Measurements from ENCODE around the gene EFNB3. TPM values are rescaled to one million over a fixed set of nuclear protein-coding genes. Genes with fewer than 3 reads are reported as not detected.

EFNB3 gene
- total RNA-seq, 1 experiment from 2014 or later = 1.1 TPM

- DNase-seq (ENCODE audit: low read depth) = peak; percentile 82
Measured at GRCh38 chr17:7716901-7717755, 12.1 kb downstream of the EFNB3 start, which contains the start of gene DNAH2. TSS of gene DNAH2 (plus strand) at chr17:7717744. CDS start at chr17:7719735, 1,991 bp downstream.

DNA sequence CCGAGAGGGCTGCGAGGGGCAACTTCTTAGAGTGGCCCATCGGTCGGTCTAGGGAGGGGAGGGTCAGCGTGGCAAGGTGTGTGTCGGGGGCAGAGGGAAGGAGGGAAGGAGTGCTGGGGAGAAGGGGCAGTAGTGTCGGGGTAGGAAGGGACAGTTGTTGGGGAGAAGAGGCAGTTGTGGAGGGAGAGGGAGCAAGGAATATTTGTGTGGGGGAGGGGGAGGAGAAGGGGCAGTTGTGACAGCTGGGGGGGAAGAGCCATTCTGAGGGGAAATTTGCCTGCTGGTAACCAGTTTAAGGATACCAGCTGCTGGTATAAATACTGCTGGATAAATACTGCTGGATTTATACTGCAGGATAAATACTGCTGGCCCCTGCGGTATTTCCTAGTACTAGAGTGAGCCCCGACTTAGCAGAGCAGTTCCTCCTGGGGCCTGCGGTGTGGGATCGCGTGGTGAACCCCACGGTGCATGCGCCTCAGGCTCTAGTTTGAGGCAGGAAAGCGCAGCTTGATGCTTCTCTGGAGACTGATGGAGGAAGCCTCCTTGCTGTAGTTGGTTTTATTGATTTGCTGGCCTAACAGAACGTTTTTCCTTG, 12.9 kb downstream of the EFNB3 start:
- DNase-seq (ENCODE audit: low read depth) = no peak

DNA sequence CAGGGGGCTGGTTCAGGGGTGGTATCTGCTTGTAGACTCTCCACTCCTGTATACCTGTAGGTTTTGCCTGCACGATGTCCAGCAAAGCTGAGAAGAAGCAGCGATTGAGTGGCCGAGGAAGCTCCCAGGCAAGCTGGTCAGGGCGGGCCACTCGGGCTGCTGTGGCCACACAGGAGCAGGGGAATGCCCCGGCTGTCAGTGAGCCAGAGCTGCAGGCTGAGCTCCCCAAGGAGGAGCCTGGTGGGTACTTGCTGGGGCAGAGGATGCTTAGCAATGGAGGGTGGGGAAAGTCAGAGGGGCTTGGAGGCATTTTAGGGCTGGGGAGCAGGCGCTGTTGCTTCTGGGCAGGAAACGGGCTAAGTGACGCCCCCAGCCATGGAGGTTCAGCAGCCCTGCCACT, 14.7 kb downstream of the EFNB3 start:
- DNase-seq (ENCODE audit: low read depth) = no peak

DNA sequence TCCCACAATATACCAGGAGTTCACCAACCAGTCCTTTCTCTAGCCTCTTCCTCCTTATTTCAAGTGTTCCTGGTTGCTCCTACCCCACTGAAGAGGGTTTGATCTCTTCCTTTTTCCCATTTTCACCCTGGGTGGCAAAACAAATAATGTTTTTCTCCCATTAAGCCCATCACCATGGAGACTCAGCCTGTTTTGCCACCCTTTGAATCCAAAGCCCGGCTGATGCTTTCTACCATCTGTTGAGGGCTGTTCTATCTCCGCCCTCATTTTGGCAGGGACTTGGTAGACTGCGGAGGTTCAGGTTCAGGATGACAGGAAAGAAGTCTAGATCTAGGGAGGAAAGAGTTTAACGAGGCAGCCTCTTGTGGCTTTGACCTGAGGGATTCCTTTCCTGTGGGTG, 15.1 kb downstream of the EFNB3 start:
- peak; percentile 29 for DNase-seq (ENCODE audit: low read depth)

DNA sequence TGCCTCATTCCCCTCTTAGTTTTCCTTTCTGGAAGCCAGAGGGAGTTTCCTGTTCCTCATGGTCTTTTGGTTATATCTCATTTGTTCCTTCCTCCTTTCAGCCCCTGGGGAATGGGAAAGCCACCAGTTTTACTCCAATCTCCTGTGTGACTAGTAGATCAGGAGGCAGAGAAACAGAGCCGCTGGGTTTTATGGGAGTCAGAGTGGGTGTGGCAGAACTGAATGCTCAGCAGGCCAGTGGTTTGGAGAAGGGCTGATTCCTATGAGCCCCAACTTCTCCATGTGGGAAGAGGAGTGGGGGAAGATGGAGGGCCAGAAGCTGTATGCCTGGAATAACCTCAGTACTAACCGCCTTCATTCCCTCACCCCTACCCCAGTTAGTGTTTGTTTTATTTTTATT, 16.6 kb downstream of the EFNB3 start:
- DNase-seq (ENCODE audit: low read depth) = no peak

GRCh38 chr17:7727886-7728285, 22.9 kb downstream of the EFNB3 start:
- DNase-seq (ENCODE audit: low read depth) = no peak

DNA sequence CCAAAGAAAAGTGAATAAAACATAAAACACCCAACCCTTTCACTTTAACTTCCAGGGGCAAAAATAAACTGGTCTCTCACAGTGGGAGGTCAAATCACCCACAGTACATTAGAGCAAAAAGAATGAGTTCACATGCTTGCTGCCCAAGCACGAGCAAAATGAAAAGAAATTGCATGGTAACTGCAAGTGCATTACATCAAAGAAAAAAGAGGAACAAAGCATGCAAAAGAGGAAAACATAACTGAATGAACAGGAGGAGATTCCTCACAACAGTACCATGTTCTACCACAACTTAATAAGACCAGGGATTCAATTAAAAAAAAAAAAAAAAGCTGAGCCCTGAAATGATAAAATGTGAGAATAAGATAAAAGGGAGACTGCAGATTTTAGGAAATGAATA, 24.8 kb downstream of the EFNB3 start:
- DNase-seq (ENCODE audit: low read depth) = no peak

DNA sequence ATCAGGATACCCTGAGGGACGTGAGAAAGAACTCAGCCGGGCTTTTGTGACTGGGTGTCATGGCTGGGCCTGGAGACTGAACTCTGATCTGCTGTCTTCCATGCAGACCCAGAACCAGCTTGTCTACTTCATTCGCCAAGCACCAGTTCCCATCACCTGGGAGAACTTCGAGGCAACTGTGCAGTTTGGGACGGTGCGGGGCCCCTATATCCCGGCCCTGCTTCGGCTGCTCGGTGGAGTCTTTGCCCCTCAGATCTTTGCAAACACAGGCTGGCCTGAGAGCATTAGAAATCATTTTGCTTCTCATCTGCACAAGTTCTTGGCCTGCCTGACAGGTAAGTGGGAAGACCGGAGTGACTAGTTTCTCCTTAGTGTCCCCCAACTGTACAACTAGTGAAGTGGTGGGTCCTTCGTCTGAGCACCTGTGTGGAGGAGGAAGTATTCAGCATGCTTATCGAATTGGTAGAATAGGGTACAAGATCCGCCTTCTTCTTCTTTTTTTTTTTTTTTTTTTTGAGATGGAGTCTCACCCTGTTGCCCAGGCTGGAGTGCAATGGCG, 28.1 kb downstream of the EFNB3 start:
- no peak for DNase-seq (ENCODE audit: low read depth)

GRCh38 chr17:7737601-7738000, 32.6 kb downstream of the EFNB3 start:
- DNase-seq (ENCODE audit: low read depth) = no peak

DNA sequence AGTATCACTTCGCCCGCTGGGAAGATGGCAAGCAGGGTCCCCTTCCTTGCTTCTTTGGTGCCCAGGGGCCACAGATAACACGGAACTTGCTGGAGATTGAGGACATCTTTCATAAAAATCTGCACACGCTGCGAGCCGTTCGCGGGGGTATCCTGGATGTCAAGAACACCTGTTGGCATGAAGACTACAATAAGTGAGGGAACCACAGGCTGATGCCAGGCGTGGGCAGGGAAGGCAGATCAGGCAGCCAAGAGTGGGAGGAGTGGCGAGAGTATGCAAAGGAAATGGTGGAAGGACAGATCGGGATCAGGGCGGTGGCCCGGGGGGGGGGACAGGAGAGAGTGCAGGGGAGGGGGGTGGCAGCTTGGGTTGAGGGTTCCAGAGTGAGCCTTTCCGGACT, 34.7 kb downstream of the EFNB3 start:
- no peak for DNase-seq (ENCODE audit: low read depth)

DNA sequence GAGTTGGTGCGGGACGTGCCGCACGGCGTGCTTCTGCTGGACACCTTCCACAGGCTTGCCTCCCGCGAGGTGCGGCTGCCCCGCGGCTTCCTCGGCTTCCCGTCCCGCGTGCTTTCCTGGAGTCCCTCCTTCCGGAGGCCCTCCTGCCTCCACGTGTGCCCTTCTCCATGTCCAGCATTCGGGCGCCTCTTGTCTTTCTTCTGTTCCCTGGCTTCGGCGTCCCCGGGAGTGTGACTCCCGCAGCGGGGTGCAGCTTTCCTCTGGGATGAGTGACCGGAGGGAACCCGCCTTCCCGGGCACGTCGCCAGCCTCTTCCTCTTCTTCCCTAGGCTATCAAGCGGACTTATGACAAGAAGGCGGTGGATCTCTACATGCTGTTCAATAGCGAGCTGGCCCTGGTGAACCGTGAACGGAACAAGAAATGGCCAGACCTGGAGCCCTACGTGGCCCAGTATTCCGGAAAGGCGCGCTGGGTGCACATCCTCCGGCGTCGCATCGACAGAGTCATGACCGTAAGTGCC, 35.5 kb downstream of the EFNB3 start:
- no peak for DNase-seq (ENCODE audit: low read depth)

- no peak for DNase-seq (ENCODE audit: low read depth)
Measured at GRCh38 chr17:7742729-7743128, 37.7 kb downstream of the EFNB3 start.

- no peak for DNase-seq (ENCODE audit: low read depth)
Measured at GRCh38 chr17:7744416-7744815, 39.4 kb downstream of the EFNB3 start.

- DNase-seq (ENCODE audit: low read depth) = peak; percentile 96
Measured at GRCh38 chr17:7745748-7746470, 40.9 kb downstream of the EFNB3 start.

DNA sequence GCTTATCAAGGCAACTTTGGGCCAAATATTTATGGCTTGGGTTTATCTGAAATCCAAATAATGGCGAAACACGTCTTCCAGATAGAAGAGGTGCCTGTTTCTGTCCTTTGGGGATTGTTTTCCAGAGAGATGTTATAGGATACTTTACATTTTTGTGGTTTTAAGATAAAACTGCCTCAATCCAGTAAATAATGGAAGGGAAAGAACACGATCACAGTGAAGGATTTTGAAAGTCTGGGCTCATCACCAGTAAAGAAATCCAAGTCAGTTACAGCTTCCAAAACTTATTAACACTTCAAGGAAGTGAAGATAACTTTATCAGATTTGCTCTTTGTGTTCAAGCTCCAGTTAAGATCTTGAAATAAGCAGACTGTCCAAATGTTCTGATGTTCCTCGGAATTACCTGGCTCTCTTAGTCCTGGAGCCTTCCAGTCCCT, 42.7 kb downstream of the EFNB3 start:
- peak; percentile 43 for DNase-seq (ENCODE audit: low read depth)

- no peak for DNase-seq (ENCODE audit: low read depth)
Measured at GRCh38 chr17:7748076-7748775, 43.2 kb downstream of the EFNB3 start.

DNA sequence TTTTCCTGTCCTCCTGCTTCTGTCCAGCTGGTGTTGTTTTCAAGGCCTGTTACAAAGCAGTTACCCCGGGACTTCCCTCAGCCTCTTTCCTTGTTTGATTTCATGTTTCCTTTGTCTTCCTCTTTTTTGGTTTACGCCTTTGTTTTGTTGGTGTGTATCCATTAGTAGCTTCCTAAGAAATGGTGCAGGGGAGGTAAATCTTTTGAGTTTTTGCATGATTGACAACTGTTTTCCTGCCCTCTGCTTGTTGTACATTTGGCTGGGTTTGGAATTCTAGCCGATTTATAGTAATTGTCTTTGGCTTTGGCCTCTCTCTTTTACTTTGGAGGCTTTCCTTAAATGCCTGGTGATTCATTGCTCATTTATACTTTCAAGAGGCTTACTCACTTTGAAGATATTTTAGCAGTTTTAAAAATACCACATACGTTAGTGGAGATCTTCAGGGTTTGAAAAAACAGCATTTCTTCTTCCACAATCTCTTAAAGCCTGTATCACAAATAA, 45.4 kb downstream of the EFNB3 start:
- peak; percentile 90 for DNase-seq (ENCODE audit: low read depth)

DNA sequence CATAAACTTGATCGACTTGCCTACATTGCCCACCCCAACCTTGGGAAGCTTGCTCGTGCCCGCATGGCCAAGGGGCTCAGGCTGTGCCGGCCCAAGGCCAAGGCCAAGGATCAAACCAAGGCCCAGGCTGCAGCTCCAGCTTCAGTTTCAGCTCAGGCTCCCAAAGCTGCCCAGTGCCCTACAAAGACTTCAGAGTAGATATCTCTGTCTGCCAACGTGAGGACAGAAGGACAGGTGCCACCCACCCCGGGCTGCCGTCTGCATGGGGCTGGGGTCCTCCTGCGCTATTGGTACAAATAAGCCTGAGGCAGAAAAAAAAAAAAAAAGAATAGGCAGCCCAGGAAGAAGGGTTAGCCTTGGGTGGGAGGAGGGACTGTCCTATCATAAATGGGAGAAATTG, 49.7 kb downstream of the EFNB3 start:
- no peak for DNase-seq (ENCODE audit: low read depth)

DNA sequence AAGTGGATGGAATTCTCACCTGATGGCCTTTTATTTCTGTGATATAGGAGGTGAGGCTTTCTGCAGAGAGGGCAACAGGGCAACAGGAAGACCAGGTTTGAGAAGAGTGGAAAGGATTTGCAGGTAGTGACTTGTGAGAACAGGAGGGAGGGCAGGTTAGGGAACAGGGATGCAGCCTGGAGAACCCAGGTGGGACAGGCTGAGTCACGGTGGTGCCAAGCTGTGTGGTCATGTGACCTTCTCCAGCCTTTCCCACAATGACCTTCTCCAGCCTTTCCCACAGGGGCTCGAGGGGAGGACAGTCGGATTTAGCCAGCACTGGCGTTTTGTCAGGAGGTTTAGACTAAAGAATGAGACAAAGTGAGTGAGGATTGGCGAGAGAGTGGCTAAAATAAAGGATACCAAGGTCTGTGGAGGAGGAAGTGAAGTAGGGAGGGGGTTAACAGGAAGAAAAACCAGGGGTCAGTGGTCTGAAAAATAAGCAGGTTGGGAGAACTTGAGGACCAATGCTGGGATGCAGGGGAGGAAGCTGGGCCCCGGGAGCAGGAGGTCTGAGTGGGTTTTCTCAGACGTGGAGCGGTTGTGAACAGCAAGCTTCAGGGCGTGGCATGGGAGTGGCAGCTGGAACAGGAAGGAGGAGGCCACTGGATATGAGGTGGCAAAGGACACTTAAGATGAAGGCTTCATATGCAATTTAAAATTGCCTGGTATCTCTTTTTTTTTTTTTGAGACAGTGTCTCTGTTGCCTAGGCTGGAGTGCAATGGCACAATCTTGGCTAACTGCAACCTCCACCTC, 50.3 kb downstream of the EFNB3 start:
- DNase-seq (ENCODE audit: low read depth) = no peak

- DNase-seq (ENCODE audit: low read depth) = no peak
Measured at GRCh38 chr17:7756968-7757367, 52.0 kb downstream of the EFNB3 start.

All from M059J (cell line).